MM.1S (cell line): ENCODE data around the gene VRK2.

Source experiments
- CTCF ChIP-seq: fragments of 300-600 bp; sonication (generic); IDR thresholded peaks from 2 replicates; pipeline ENCODE4 v1.5.1; 2016; ENCODE audit warnings: antibody characterized with exemption, low read length, mixed read lengths
- EZH2 ChIP-seq: fragments of 300-600 bp; sonication (generic); optimal IDR thresholded peaks from 2 replicates; pipeline ENCODE3; 2017; ENCODE audit warnings: low read depth, mild to moderate bottlenecking, antibody characterized with exemption, low read length, mixed read lengths

DNA sequence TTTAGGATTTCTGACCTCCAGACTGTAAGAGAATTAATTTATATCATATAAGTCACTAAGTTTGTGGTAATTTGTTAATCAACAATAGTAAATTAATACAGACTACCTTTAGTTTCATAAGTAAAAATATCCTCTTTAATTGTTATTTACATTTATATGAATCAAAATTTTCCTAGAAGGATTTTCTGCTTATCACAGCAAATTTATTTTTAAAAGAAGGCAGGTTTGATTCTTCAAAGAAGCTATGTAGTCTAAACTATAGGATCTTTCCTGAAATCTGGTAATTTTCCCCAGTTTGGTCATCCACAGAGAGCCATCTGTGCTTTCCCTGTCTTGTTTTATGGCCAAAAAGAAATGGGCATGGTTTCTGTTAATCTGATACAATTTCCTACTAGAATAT, 13.1 kb upstream of the VRK2 start:
- TF ChIP-seq CTCF = no peak
- TF ChIP-seq EZH2 = no peak
